CD4-positive, alpha-beta T cell (primary cell): ENCODE data around the gene MID1IP1. TPM values are rescaled to one million over a fixed set of nuclear protein-coding genes. Genes with fewer than 3 reads are reported as not detected.

Experiments
- ATAC-seq: fragments of 200-7000 bp; cut with Tn5 transposase; one replicate; pipeline ENCODE4 v1.10.0; 2022; ENCODE audit warnings: mild to moderate bottlenecking; ENCODE audit not compliant: poor library complexity
- CTCF ChIA-PET: fragments of 350-600 bp; sonication (Branson Sonifier 250); formaldehyde crosslinking; loops from one replicate; lab custom pipeline; 2021; ENCODE audit warnings: antibody characterized with exemption, inconsistent platforms; lab: Charles Lee
- POLR2A ChIA-PET: fragments of 350-600 bp; sonication (Branson Sonifier 250); formaldehyde crosslinking; loops from one replicate; lab custom pipeline; 2021; ENCODE audit warnings: antibody characterized with exemption, inconsistent platforms; lab: Charles Lee
- DNase-seq, 14 experiments: peaks; one replicate each; pipeline ENCODE4 v3.0.0-alpha.2; 2013 to 2020; ENCODE audit warnings: mixed read lengths in 2 of 14
- H3K27ac ChIP-seq, 2 donors: one replicate each; pipeline versions ENCODE4 v1.5.1 to v1.7.0; 2013; ENCODE audit warnings: low read length in 2 of 2, low read depth in 1 of 2, mild to moderate bottlenecking in 1 of 2
- H3K27me3 ChIP-seq, 2 experiments: 1 replicate in 1 of 2; 2 replicates in 1 of 2; pipeline versions ENCODE4 v1.6.1 to v1.7.0; 2013; ENCODE audit warnings: low read length in 2 of 2, control low read depth in 1 of 2, mild to moderate bottlenecking in 1 of 2, moderate library complexity in 1 of 2; ENCODE audit not compliant: insufficient read depth in 2 of 2, control insufficient read depth in 1 of 2
- H3K36me3 ChIP-seq: one replicate; pipeline ENCODE4 v1.6.1; 2013; ENCODE audit warnings: low read length, control low read depth; ENCODE audit not compliant: insufficient read depth
- H3K4me1 ChIP-seq: one replicate; pipeline ENCODE4 v1.6.1; 2013; ENCODE audit warnings: low read length, control low read depth; ENCODE audit not compliant: insufficient read depth
- H3K4me3 ChIP-seq: one replicate; pipeline ENCODE4 v1.5.1; 2013; ENCODE audit warnings: mild to moderate bottlenecking, low read length, moderate library complexity
- H3K9me3 ChIP-seq, 2 experiments: 1 replicate in 1 of 2; 2 replicates in 1 of 2; pipeline versions ENCODE4 v1.6.1 to v1.7.0; 2013; ENCODE audit warnings: low read length in 2 of 2, mild to moderate bottlenecking in 2 of 2, control low read depth in 1 of 2, moderate library complexity in 1 of 2; ENCODE audit not compliant: control insufficient read depth in 1 of 2, insufficient read depth in 1 of 2
- H3K27ac Mint-ChIP-seq: one replicate; pipeline ENCODE4 v1.8.0; 2020; ENCODE audit warnings: mixed read lengths
- H3K27me3 Mint-ChIP-seq: one replicate; pipeline ENCODE4 v1.8.0; 2021; ENCODE audit warnings: mixed read lengths
- H3K36me3 Mint-ChIP-seq: one replicate; pipeline ENCODE4 v1.8.0; 2021; ENCODE audit warnings: low read depth, mixed read lengths
- H3K4me1 Mint-ChIP-seq: one replicate; pipeline ENCODE4 v1.8.0; 2021; ENCODE audit warnings: low read depth, mixed read lengths
- H3K4me3 Mint-ChIP-seq: one replicate; pipeline ENCODE4 v1.8.0; 2020; ENCODE audit warnings: mild to moderate bottlenecking, mixed read lengths
- H3K9me3 Mint-ChIP-seq: one replicate; pipeline ENCODE4 v1.8.0; 2020; ENCODE audit warnings: mixed read lengths
- CTCF ChIP-seq: fragments of 200-600 bp; IDR thresholded peaks from one replicate; pipeline ENCODE4 v1.8.0; 2022; ENCODE audit warnings: antibody characterized with exemption, mild to moderate bottlenecking
- intact Hi-C, 2 experiments: fragments of 100-400 bp; cut with DNase I in 1 of 2; cut with micrococcal nuclease in 1 of 2; formaldehyde crosslinking; loops; one replicate each; pipeline versions ENCODE4 v1.15.1 to v1.9.0; 2023 to 2025; cut with DNase I, micrococcal nuclease
- total RNA-seq, 174 experiments: library from RNA in 2 of 174; stranded (reverse) in 2 of 174; gene quantifications; one replicate each; pipeline ENCODE4 v1.2.3 and lab custom pipeline; 2021 to 2026

MID1IP1 gene
- total RNA-seq, 2 experiments from 2014 or later = 37.0 to 40.9 TPM

- DNase-seq = no peak
- no peaks in the 10 kb centered on the region for H3K36me3 Mint-ChIP-seq
- no peak overlapping the region for H3K4me3 Mint-ChIP-seq
- POLR2A ChIA-PET = no interaction called here
- Histone ChIP-seq H3K27me3 (peaks cover 0 to 2% of the 10 kb centered on the region in 2 experiments), H3K9me3 (no peaks in the 10 kb centered on the region), H3K36me3 (no peaks in the 10 kb centered on the region), H3K4me3 (no peak overlapping the region), H3K4me1 (no peaks in the 10 kb centered on the region), H3K27ac (no peak overlapping the region)
- intact Hi-C loops = loop anchor here (1.0 to 5.0 kb wide), 3 partner anchors 230 to 487 kb away; no protein-coding TSS in a partner anchor
- H3K4me1 Mint-ChIP-seq = no peaks in the 10 kb centered on the region
- CTCF ChIA-PET = interaction anchor here (1.3 kb wide), 1 partner anchor 11 kb away, joined by 3 read pairs; no protein-coding TSS in a partner anchor
- H3K27ac Mint-ChIP-seq = no peak overlapping the region
- no peak for TF ChIP-seq CTCF
- H3K9me3 Mint-ChIP-seq = no peaks in the 10 kb centered on the region
- H3K27me3 Mint-ChIP-seq = peaks cover 5% of the 10 kb centered on the region
- no peak for ATAC-seq
Observed at GRCh38 chrX:38754818-38755718, 46.2 kb upstream of the MID1IP1 start.

DNA sequence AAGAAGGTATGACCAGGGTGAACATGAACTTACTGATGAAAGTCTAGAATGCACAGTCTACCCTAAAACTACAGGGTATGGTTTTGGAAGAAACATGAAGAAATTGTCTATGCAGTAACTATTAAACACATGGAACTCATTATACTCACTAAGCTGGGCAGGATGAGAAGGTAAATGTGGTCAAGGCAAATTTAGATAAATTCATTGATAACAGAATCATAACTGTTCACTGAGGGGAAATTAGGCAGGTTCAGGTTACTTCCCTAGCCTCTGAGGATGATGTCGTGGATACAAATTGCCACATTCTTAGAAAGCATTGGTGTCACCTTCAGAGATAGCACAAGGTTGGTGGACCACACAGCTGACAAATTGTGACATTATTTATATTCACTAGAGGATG is 40.4 kb upstream of the MID1IP1 start:
- POLR2A ChIA-PET = no interaction called here
- no peaks in the 10 kb centered on the region for H3K9me3 ChIP-seq
- H3K27me3 ChIP-seq = no peaks in the 10 kb centered on the region
- H3K27ac ChIP-seq = no peak overlapping the region
- H3K4me1 Mint-ChIP-seq = no peaks in the 10 kb centered on the region
- ATAC-seq (no peak), DNase-seq (no peak)
- CTCF ChIA-PET = no interaction called here
- H3K4me3 Mint-ChIP-seq = no peak overlapping the region
- H3K27me3 Mint-ChIP-seq = peaks cover 8% of the 10 kb centered on the region
- no peaks in the 10 kb centered on the region for H3K36me3 Mint-ChIP-seq
- H3K27ac Mint-ChIP-seq = no peak overlapping the region
- H3K4me1 ChIP-seq = no peaks in the 10 kb centered on the region
- H3K9me3 Mint-ChIP-seq = no peaks in the 10 kb centered on the region
- TF ChIP-seq CTCF = no peak
- intact Hi-C loops = no loop called here
- H3K4me3 ChIP-seq = no peak overlapping the region
- H3K36me3 ChIP-seq = no peaks in the 10 kb centered on the region

DNA sequence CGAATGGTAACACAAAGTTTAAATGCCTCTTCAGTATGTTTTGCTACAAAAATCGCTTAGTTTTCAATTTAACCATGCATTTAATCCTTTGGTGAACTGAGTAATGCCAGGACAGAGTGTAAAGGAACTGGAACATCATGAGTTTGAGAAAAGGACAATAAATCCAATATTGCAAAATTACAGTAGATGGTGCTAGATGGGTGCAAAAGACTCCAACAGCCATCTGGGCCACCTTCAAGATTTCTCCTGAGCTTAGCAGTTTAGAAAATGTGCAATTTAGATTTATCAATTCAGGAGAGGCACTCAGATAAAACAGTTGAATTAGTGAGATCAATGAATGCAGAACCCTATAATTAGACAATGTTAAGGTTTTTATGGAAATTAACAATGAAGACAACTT is 33.2 kb upstream of the MID1IP1 start:
- Mint-ChIP-seq H3K36me3 (no peaks in the 10 kb centered on the region), H3K27ac (no peak overlapping the region), H3K4me3 (no peak overlapping the region), H3K27me3 (no peaks in the 10 kb centered on the region), H3K9me3 (no peaks in the 10 kb centered on the region), H3K4me1 (no peaks in the 10 kb centered on the region)
- Histone ChIP-seq H3K4me3 (no peak overlapping the region), H3K9me3 (no peaks in the 10 kb centered on the region), H3K27ac (no peak overlapping the region), H3K36me3 (no peaks in the 10 kb centered on the region), H3K27me3 (no peaks in the 10 kb centered on the region), H3K4me1 (no peaks in the 10 kb centered on the region)
- peak; percentile 32 for ATAC-seq
- peak in 4 of 14 experiments; percentile 11 to 52 (median 44) for DNase-seq
- intact Hi-C loops = loop anchor here (1.0 to 2.0 kb wide), 3 partner anchors 217 to 381 kb away; no protein-coding TSS in a partner anchor
- peak; percentile 57 for TF ChIP-seq CTCF
- CTCF ChIA-PET = interaction anchor here (0.6 to 1.3 kb wide), 7 partner anchors 14 to 1087 kb away, joined by 3 to 8 read pairs (median 4); no protein-coding TSS in a partner anchor
- POLR2A ChIA-PET = interaction anchor here (0.7 to 1.0 kb wide), 3 partner anchors 36 to 382 kb away, joined by 3 to 5 read pairs (median 4); no protein-coding TSS in a partner anchor
